Heart left ventricle (tissue), 13 donors: ENCODE measurements around the gene POMC.

Experiments
- CTCF ChIP-seq, 12 donors: fragments of 200-600 bp; sonication (generic) in 4 of 12; IDR thresholded peaks; one replicate each; pipeline versions ENCODE4 v1.5.0 to v1.8.0; 2018 to 2022; ENCODE audit warnings: antibody characterized with exemption in 12 of 12, mild to moderate bottlenecking in 5 of 12
- POLR2A ChIP-seq, 2 donors: fragments of 450-650 bp; IDR thresholded peaks; one replicate each; pipeline ENCODE4 v1.6.1; 2017; ENCODE audit warnings: antibody characterized with exemption in 2 of 2, mild to moderate bottlenecking in 2 of 2, moderate library complexity in 2 of 2
- donor health status: ischemic (EF 13 %, LVEDD 7.1; RV severe dilation, severe dysfunction).
- donor health status: DM: no; HTN: yes; CAD: no.
- donor health status: DM: no; HTN: no; CAD: no.
- donor health status: ischemic (EF 25% LVEDD 6.9; RV normal size, moderate dysfunction).
- donor health status: ischemic (EF 25% LVEDD 5.7; RV mildly dilated, moderate dysfunction).
- donor health status: ischemic (EF 35%, LVEDD 5.7; RV mildly dilated, moderate dysfunction).
- donor health status: nonischemic (EF 11% LVEDD 7.7; RV severe dilation, severe dysfunction).
- donor health status: DM: yes; HTN: yes; CAD: no.
- donor health status: PGD.
- donor health status: ischemic (EF 29% LVEDD 5.4; RV normal size, mild dysfunction).
- donor health status: nonischemic (EF 23%, LVEDD 6.1; RV moderate dilation, normal function).

- TF ChIP-seq POLR2A (IDR thresholded peaks at IDR 0.05): no peak
- no peak for TF ChIP-seq CTCF (IDR thresholded peaks at IDR 0.05)
These were observed 8.0 kb downstream of the POMC start for GRCh38 chr2:25160376-25160775.
